HG02642 (cell line): Measurements from ENCODE around the gene COL5A1.

Experiments used
- ATAC-seq: cut with Tn5 transposase; IDR thresholded peaks from one replicate; pipeline ENCODE4 v1.9.1; 2021; ENCODE audit warnings: mild to moderate bottlenecking; ENCODE audit not compliant: unreplicated experiment, poor library complexity

The COL5A1 gene

DNA sequence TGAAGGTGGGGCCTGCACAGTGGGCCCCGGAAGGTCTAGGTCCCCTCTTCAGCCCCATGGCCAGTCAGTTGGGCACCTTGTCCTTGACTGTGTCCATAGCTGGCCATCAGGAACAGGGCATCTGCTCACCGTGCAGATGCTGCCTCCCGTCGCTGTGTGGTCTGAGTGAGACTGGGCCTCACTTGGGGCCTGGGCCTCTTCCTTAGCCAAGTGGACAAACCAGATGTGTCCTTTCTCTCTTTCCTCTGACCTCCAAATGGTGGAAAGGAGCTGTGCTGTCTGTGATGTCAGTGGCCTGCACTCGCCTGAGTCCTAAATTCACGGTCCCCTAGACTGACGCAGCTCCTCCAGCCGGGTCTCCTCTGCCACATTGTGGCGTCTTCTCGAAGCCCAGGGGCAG, 114.5 kb downstream of the COL5A1 start:
- ATAC-seq = no peak

DNA sequence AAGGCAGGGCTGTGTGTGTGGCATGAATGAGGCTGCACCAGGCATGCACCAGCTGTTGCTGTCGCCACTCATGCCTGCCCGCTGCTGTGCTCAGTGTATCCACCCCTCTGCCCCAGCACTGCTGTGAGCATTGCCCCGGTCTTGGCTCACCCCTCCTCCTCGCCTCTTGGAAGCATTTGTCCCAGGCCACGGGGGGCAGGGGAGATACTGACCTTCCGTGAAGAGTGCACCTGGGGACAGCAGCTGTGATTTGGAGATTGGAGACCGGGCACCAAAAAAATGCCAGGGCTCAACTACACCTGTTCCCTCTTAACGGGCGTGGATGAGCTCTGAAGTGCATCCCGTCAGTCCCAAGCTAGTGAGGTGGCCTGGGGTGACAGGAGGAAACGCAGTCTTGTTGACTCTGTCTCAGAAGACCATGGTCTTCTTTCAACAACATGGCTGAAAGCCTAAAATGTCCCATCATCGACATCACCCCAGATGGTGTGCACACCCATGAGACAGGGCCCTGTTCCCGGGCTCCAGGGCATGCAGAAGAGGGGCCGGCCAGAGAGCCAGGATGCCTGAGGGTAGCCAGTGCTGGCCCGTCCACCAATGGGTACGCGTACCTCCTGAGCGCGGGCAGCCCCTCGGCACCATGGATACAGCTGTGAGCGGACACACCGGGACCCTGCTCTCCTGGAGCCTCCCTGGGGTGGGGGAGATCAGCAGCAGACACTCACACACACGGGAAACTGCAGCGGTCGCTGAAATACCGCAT, 115.8 kb downstream of the COL5A1 start:
- no peak for ATAC-seq

DNA sequence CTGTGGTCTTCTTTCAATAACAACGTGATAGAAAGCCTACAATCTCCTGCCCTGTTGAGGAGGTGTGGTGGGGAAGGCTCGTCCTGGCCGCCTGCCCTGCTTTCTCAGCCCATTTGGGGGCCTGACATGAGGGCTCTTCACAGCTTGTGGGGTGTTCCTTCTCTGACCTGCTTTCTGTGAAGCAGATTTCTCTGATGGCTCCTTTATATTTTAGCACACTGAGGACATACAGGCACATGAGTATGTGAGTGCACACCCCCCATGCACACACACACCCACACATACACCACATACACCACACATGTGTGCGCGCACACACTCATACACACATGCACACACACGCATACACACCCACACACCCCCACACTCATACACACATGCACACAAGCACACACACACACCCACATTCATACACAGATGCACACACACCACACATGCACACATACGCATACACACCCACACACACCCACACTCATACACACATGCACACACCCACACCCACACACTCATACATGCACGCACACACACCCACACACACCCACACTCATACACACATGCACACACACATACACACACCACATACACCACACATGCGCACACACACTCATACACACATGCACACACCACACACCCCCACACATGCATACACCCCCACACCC, 117.5 kb downstream of the COL5A1 start:
- no peak for ATAC-seq

DNA sequence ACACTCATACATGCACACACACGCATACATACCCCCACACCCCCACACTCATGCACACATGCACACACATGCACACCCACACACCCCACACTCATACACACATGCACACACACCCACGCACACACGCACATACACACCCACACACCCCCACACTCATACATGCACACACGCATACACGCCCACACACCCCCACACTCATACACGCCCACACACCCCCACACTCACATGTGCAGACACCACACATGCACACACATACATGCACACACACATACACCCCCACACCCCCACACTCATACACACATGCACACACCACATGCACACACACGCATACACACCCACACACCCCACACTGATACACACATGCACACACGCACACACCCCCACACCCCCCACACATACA, 118.3 kb downstream of the COL5A1 start:
- ATAC-seq = no peak

DNA sequence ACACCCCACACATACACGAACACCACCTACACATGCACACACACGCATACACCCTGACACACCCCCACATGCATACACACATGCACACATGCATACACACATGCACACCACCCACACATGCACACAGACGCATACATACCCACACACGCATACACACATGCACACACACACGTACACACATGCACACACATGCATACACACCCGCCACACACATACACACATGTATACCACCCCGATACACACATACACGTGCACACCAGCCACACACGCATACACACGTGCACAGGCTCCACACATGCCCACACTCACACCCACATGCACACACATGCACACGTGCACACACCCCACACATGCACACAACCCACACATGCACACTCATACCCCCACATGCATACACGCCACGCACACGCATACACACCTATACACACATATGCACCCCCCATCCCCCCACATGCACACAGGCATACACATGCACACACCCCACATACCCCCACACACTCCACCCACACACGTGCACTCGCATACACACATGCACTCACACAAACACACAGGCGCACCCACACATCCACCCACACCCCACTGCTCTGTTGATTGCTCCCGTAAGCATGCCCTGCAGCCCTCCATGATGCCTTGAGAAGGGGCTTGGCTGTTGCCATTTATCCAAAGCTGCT, 119.3 kb downstream of the COL5A1 start:
- ATAC-seq = no peak

DNA sequence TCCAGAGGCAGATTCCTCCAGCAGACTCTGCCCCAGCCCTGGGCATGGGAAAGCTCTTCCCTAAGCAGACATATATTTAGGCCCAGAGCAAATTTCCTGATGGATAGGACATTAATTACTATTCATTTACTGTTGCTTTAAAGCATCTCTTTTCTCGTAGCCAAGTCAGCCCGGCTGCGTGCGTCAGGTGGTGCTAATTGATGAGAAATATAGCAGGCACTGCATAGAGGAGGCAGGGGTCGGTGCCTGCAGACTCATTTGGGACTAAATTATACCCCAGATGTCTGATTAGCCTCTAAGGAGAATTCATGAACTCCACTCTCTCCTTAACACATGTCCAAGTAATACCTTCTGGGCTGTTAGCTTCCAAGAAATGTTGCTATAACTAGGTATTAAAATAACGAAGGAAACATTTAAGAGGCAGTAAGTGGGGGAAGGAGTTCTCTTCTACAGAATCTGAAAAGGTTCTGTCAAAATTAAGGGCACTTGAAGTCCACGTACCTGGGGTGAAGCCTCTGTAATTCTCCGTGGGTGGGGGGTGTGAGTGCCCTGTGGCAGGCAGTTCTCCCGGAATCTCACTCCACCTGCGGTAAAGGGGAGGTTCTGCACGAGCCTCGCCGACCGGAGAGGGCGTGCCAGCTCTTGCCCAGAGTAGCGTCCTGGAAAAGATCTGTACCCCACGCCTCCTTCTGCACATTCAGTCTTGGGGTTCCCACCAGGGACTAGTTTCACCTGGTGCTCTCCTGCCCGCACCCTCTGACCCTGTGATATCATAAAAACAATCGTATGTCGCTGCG, 123.1 kb downstream of the COL5A1 start:
- ATAC-seq = no peak

DNA sequence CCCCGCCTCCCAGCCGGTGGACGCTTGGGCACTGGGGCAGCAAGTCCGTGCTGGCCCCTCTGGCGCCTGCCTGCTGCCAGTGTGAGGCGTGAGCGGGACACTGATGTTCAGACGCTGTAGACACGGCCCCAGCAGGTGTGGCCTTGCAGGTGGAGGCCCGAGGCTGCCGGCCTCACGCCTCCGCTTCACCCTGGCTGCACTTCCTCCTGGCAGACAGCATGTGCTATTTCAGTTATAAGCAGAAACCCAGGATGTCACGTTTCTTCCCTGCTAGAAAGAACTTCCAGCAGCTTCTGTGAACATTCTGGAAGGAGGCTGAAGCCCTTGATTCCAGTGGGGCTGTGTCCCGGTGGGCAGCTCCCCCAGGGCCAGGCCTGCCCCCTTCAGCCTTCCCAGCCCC, 124.2 kb downstream of the COL5A1 start:
- no peak for ATAC-seq

DNA sequence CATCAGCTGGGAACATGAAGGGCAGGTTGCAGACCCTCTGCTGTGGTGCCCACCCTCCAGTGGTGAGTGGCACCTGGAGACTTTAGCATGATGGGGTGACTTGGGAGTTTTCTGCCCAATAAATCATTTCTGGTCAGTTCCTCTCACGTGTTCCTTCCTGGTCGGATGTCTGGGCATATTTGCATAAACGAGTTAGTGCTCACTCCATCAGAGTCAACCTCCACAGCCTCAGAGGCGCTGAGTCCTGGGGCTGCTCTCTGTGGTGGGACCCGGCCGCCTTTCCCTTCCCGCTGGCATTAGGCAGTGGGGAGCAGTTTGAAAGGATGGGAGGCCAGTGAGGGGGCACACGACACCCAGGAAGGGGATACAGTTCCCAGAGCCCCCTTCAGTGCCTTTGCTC, 125.0 kb downstream of the COL5A1 start:
- no peak for ATAC-seq

DNA sequence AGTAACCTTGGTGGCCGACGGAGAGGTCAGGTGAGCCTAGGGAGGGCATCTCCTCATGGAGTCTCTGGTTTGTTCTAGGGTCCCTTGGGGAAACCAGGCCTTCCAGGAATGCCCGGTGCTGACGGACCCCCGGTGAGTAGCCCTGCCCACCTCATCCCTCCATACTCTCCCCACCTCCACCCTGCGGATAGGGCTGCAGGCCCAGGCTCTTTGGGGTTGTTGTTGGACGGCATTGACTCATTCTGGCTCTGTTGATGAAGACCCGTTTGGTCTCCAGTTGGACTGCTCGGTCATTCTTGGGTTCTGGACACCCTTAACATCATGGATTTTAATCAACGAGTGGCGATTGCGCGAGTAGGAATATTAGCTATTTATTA, 126.7 kb downstream of the COL5A1 start:
- ATAC-seq = no peak

DNA sequence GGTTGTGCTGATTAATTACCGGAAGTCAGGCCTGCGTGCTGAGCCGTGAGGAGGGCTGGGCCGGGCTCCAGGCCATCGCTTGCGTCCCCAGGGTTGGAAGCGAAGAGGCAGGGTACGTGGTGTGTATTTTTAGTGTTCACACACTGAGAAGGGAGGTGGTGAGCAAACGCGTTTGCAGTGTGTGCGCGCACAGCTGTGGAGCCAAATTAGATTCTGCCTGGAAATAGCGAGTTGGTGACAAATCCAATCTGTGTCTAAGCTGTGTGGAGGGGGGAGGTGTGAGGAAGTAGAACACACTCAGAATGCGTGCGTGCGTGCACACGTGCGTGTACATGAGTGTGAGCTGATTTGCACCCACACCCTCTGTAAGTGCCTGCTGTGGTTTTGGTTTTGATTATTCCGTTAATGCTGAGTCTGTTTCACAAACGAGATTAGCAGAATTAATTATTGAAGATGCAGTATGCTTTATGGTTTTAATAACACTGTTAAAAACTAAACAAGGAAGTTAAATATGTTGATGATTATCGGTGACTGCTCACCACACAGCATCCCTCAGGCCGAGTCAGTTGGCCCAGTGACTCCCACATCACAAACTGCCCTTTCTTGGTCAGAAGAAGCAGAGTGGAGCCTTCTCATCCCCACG, 127.2 kb downstream of the COL5A1 start:
- ATAC-seq = no peak

DNA sequence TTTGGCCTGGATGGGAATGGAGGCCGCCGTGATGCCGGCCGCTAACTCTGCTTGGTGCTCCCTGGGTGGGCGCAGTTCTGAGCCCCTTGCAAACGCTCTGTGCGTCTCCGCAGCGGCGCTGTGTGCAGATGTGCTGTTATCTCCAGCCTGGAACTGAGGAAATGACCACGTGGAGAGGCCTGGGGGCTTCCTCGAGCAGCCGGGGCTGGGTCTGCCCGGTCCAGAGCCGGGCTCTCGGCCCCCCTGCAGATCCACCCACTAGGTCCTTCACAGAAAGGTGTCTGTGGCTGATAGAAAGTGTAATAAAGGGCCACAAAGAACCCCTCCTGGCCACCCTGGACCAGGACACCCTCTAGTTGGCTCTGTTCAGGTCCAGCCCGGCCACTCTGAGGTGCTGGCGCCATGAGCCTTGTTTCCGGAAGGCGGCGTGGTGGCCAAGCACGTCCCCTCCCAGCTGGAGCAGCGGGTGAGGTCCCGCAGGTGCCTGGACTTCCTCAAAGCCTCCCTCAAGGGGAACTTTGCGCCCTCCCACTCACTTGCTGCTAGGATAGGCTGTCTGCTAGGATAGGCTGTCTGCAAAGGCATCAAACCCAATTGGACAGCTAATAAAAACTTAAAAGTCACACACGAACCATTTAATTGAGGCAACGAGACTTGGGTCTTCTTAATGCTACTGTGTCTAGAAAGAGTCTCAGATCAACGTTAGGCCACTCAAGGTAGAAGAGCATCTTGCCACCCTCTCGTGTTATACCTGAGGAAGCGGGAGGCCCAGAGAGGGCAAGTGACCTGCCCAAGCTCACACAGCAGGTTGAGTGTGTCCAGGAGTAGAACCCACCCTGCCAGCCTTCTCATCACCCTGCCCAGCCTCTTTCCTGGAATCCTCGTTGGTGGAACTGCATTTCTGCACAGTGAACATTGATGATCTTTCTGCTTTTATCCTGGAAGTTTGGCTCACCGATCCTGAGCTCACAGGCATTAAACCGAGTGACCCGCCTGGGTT, 129.7 kb downstream of the COL5A1 start:
- ATAC-seq = no peak

DNA sequence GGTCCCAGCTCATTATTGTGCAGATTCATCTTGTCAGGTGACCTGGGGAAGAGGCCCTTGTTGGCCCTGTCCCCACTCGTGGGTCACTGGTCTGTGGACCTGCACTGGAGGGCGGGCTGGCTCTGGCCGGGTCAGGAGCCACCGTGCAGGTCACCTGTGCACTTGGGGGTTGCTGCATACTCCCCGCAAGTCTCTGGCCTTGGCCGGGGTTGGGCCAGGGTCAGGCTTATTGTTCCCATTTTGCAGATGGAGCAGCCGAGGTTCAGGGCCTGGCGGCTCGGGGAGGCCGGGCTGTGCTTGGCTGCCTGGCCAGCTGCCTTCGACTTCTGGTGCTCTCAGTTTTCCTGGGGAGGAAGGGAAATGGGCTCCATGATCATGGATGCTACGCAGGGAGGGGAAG, 130.7 kb downstream of the COL5A1 start:
- no peak for ATAC-seq

DNA sequence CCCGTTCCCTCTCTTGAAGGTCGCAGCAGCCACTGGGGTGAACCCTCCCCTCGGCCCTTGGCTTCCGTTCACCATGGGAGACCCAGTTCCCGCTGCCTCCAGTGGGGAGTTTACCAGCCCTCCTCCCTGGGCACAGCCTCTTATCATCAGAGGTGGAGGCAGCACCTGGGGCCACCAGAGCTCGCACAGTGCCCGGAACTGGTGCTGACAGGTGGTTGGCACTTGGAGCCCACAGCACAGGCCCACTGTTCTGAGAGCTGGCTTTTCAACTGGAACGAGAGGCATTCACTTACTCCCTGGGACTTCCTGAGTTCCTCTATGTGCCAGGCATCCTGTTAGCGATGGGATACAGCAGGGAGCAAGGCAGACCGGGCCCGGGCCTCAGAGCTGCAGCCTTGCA, 132.2 kb downstream of the COL5A1 start:
- no peak for ATAC-seq

DNA sequence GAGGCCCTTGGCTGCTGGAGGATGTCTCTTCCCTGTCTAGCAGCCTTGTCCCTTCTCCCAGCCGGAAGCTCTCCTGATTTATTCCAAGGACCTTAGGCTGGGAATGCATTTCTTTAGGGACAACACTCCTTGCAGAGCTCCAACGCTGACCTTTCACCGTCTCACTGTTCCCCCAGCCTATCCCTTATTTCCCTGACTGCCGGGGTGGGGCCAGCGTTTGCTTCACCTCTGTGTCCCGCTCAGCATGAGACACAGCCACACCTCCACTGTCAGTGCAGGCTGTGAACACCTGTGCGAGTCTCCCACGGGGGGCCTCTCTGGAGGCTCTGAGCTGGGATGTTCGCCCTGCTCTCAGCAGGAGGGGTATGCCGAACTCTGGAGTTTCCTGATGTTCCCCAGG, 132.8 kb downstream of the COL5A1 start:
- no peak for ATAC-seq

DNA sequence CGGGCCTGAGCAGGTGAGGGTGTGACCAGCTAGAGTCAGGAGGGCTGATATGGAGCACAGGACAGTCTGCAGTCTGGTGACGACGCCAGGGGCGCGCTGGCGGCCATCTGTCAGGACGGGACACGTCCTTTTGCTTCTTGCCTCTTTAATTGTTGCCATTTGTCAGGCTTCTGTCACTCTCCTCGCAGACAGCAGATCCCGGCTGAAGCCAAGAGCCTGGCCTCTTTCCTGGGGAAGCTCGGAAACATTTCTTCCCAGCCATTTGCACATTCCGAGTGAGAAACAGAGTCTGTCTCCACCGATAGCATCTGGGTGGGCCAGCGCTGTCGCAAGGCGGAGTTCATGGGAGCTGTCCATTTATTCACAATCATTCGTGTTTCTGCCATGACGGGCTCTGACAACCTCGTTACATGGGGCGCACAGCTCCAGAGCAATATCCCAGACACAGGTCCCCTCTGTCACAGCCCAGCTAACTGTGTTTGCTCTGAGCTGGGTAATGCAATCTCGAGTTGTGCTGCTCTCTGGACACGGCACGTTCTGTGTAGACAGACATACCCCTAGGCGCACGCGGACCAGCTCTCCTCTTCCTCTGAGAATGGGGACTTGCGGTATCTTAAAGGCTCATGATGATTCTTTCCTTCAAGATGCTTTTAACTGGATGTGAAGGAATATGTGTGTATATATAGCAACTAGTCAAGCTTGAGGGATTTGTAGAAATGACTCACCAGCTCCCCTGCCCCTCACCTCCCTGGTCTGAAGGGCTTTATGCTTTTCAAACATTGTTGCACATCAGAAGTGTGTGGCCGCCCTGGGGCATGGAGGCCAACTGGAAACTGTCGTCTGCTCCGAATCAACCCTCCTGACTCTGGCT, 133.7 kb downstream of the COL5A1 start:
- no peak for ATAC-seq

DNA sequence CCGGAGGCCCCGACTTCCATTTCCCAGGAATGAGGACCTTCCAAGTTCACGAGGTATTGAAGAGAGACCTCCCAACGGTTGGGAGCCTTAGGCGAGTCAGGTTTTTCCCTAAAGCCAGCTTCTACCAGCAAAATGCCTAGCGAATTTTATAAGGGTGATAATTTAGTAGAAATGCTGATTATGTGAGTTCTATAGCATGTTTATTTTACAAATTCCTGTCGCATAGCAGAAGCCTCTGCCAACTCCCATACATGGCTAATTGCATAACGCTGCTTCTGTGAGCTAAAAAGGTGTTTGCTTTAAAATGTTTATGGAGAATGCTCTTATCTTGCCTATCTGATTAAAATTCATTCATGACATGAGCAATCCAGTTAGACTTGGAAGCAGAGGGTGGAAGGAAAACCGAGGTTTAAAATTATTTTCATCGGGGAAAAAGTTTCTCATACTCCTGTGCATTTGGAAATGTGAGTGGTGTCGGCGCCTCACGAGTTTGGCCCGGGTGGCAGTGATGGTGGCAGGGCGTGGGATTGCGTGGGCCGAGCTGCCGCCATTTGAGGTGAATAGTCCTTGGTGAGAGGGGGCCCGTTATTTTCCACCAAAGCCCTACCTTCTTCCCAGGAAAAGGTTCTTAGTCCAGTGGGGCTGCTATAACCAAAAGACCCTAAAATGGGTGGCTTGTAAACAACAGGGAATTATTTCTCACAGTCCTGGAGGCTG, 134.6 kb downstream of the COL5A1 start:
- no peak for ATAC-seq

DNA sequence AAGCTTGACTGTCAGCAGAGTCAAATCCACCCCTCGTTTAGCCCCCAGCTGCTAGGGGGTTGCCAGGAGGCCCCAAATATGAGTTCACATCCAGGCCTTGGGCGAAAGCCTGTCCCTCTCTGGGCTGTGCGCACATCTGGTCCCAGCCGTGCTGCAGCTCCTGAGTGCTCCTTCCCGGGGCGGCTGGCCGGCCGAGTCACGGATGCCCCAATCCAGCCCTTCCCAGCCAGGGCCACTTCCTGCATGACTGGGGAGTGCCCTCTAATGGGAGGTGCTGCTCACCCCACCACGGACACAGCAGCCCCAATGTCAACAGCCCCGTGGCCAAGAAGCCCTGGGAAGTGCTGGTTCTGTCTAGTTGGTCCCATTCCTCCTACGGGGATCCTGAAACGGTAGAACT, 135.6 kb downstream of the COL5A1 start:
- no peak for ATAC-seq

DNA sequence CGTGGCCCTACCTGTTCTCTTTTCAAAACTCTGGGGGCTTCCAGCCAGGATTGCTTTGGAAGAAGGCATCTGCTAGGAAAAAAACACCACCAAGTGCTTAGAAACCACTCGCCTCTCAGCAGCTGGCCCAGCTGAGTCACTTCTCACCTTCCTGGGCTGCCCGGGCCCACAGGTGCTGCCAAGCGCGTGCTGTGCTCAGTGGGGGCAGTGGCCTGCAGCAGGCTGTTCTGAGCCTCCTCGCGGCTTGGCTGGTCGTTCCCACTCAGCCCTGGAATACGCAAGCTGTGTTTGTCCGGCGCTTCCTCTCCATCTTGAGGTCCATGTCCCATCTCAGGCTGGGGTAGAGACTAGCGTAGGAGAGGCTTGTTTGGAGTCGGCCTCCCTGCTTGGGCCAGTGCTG, 136.6 kb downstream of the COL5A1 start:
- ATAC-seq = no peak
